Common myeloid progenitor, CD34-positive (primary cell): ENCODE measurements around the gene NOL9.

Source experiments
- CTCF ChIA-PET: fragments of 350-600 bp; sonication (Branson Sonifier 250); formaldehyde crosslinking; loops from one replicate; lab custom pipeline; 2021; ENCODE audit warnings: antibody characterized with exemption; lab: Charles Lee
- POLR2A ChIA-PET: fragments of 350-600 bp; sonication (Branson Sonifier 250); formaldehyde crosslinking; loops from one replicate; lab custom pipeline; 2021; ENCODE audit warnings: antibody characterized with exemption; lab: Charles Lee
- DNase-seq, 3 donors: peaks; one replicate each; pipeline versions ENCODE4 v3.0.0 to v3.0.0-alpha.2; 2013
- H3K27ac ChIP-seq, 2 experiments: 1 replicate in 1 of 2; 2 replicates in 1 of 2; pipeline ENCODE4 v1.7.0; 2013; ENCODE audit warnings: inconsistent platforms in 2 of 2, low read length in 2 of 2, mild to moderate bottlenecking in 2 of 2, low read depth in 1 of 2, moderate library complexity in 1 of 2; ENCODE audit not compliant: severe bottlenecking in 2 of 2, insufficient read depth in 1 of 2, poor library complexity in 1 of 2
- H3K27me3 ChIP-seq, 5 experiments: replicated peaks in 2 of 5; 1 replicate in 3 of 5; 2 replicates in 2 of 5; pipeline versions ENCODE4 v1.6.1 to v1.7.0; 2013; ENCODE audit warnings: low read length in 4 of 5, mild to moderate bottlenecking in 2 of 5, moderate library complexity in 2 of 5, inconsistent platforms in 1 of 5; ENCODE audit not compliant: insufficient read depth in 5 of 5, control insufficient read depth in 4 of 5
- H3K36me3 ChIP-seq, 4 experiments: 1 replicate in 2 of 4; 2 replicates in 2 of 4; pipeline versions ENCODE4 v1.6.1 to v1.7.0; 2013; ENCODE audit warnings: low read length in 3 of 4, control low read depth in 1 of 4, mild to moderate bottlenecking in 1 of 4; ENCODE audit not compliant: control insufficient read depth in 4 of 4, insufficient read depth in 4 of 4
- H3K4me1 ChIP-seq, 4 experiments: 1 replicate in 3 of 4; 2 replicates in 1 of 4; pipeline versions ENCODE4 v1.6.1 to v1.7.1; 2013; ENCODE audit warnings: low read length in 3 of 4, mild to moderate bottlenecking in 3 of 4, control low read depth in 1 of 4, inconsistent platforms in 1 of 4, moderate library complexity in 1 of 4; ENCODE audit not compliant: control insufficient read depth in 4 of 4, insufficient read depth in 4 of 4; ENCODE audit errors: control extremely low read depth in 1 of 4
- H3K4me3 ChIP-seq, 7 experiments: 1 replicate in 4 of 7; 2 replicates in 3 of 7; pipeline versions ENCODE4 v1.5.1 to v1.7.0; 2013; ENCODE audit warnings: mild to moderate bottlenecking in 7 of 7, low read length in 6 of 7, moderate library complexity in 6 of 7, inconsistent platforms in 2 of 7, low read depth in 2 of 7, control low read depth in 1 of 7; ENCODE audit not compliant: insufficient read depth in 4 of 7, control insufficient read depth in 1 of 7; ENCODE audit errors: extremely low read depth in 1 of 7
- H3K9me3 ChIP-seq, 5 experiments: 1 replicate in 4 of 5; 2 replicates in 1 of 5; pipeline versions ENCODE4 v1.6.1 to v1.7.1; 2013; ENCODE audit warnings: low read length in 4 of 5, mild to moderate bottlenecking in 2 of 5, inconsistent platforms in 1 of 5, low read depth in 1 of 5, moderate library complexity in 1 of 5; ENCODE audit not compliant: control insufficient read depth in 4 of 5, insufficient read depth in 2 of 5; ENCODE audit errors: control extremely low read depth in 1 of 5
- WGBS: methylation state at CpG from one replicate; pipeline ENCODE4 v1.1.5; 2013; ENCODE audit not compliant: insufficient coverage; 5-methylcytosine and 5-hydroxymethylcytosine counted together

NOL9 gene

GRCh38 chr1:6491480-6491962 is 62.8 kb downstream of the NOL9 start, which contains the start of gene PLEKHG5:
PLEKHG5 (minus strand) TSS chr1:6491667; CDS start chr1:6477571, 14,096 bp downstream.
- CTCF ChIA-PET = interaction anchor here (0.5 to 4.7 kb wide), 5 partner anchors 12 to 155 kb away, joined by 3 to 20 read pairs (median 5); no protein-coding TSS in a partner anchor
- peak within 1 kb of the TSS; percentile 53 to 82 (median 63) for H3K4me3 ChIP-seq

GRCh38 chr1:6491081-6491449 is 63.2 kb downstream of the NOL9 start:
- H3K4me1 ChIP-seq = peaks cover 0 to 29% (median 23%) of the 10 kb centered on the region in 4 experiments
- peaks cover 0 to 20% (median 8%) of the 10 kb centered on the region in 5 experiments for H3K27me3 ChIP-seq
- H3K4me3 ChIP-seq = peak overlapping the region; percentile 53 to 82 (median 63)
- 77% methylated on average over 3 of the region's 6 CpGs for WGBS
- H3K36me3 ChIP-seq = no peaks in the 10 kb centered on the region
- no peak for DNase-seq
- ChIA-PET CTCF (interaction anchor here (0.6 to 4.7 kb wide), 7 partner anchors 12 to 244 kb away, joined by 3 to 20 read pairs (median 5); no protein-coding TSS in a partner anchor), POLR2A (interaction anchor here (0.6 kb wide), 1 partner anchor 310 kb away, joined by 5 read pairs; no protein-coding TSS in a partner anchor)
- no peaks in the 10 kb centered on the region for H3K9me3 ChIP-seq
- no peak overlapping the region for H3K27ac ChIP-seq

More at GRCh38 chr1:6491480-6491962, 62.8 kb downstream of the NOL9 start, which contains the start of gene PLEKHG5:
- Histone ChIP-seq H3K27ac (no peak within 1 kb of the TSS), H3K4me1 (peaks cover 0 to 30% (median 25%) of the 10 kb centered on the region in 4 experiments), H3K36me3 (no peaks in the 10 kb centered on the region), H3K9me3 (no peaks in the 10 kb centered on the region), H3K27me3 (peaks cover 0 to 20% (median 10%) of the 10 kb centered on the region in 5 experiments)
- WGBS = 100% methylated on average over 3 of the region's 6 CpGs
- POLR2A ChIA-PET = no interaction called here
- DNase-seq = no peak

GRCh38 chr1:6490181-6491080 is 63.9 kb downstream of the NOL9 start:
- H3K27ac ChIP-seq = no peak overlapping the region
- DNase-seq = peak; percentile 46 to 69 (median 62)
- peaks cover 0 to 19% (median 7%) of the 10 kb centered on the region in 5 experiments for H3K27me3 ChIP-seq
- CTCF ChIA-PET = interaction anchor here (0.6 to 4.7 kb wide), 9 partner anchors 11 to 243 kb away, joined by 3 to 20 read pairs (median 4); no protein-coding TSS in a partner anchor
- H3K36me3 ChIP-seq = no peaks in the 10 kb centered on the region
- POLR2A ChIA-PET = interaction anchor here (0.6 kb wide), 1 partner anchor 310 kb away, joined by 5 read pairs; no protein-coding TSS in a partner anchor
- peak overlapping the region; percentile 53 to 82 (median 63) for H3K4me3 ChIP-seq
- WGBS = under 1% methylated on average over 59 of the region's 70 CpGs
- H3K9me3 ChIP-seq = no peaks in the 10 kb centered on the region
- peaks cover 0 to 28% (median 22%) of the 10 kb centered on the region in 4 experiments for H3K4me1 ChIP-seq

- no peaks in the 10 kb centered on the region for H3K36me3 ChIP-seq
- H3K27me3 ChIP-seq = peaks cover 0 to 25% (median 7%) of the 10 kb centered on the region in 5 experiments
- 16% methylated on average over 13 of the region's 21 CpGs for WGBS
- H3K27ac ChIP-seq = no peak overlapping the region
- H3K4me3 ChIP-seq = peak overlapping the region; percentile 53 to 82 (median 63)
- peaks cover 0 to 32% (median 26%) of the 10 kb centered on the region in 4 experiments for H3K4me1 ChIP-seq
- POLR2A ChIA-PET = no interaction called here
- CTCF ChIA-PET = interaction anchor here (1.1 to 4.7 kb wide), 8 partner anchors 11 to 242 kb away, joined by 3 to 20 read pairs (median 4); no protein-coding TSS in a partner anchor
- H3K9me3 ChIP-seq = no peaks in the 10 kb centered on the region
- DNase-seq = peak; percentile 64 to 79 (median 75)
These were observed 64.5 kb downstream of the NOL9 start for GRCh38 chr1:6489799-6490180.

GRCh38 chr1:6489383-6489765 is 64.9 kb downstream of the NOL9 start:
- Histone ChIP-seq H3K36me3 (no peaks in the 10 kb centered on the region), H3K27ac (no peak overlapping the region), H3K9me3 (no peaks in the 10 kb centered on the region), H3K4me1 (peaks cover 0 to 33% (median 27%) of the 10 kb centered on the region in 4 experiments), H3K27me3 (peaks cover 0 to 30% (median 8%) of the 10 kb centered on the region in 5 experiments), H3K4me3 (no peak overlapping the region)
- POLR2A ChIA-PET = no interaction called here
- CTCF ChIA-PET = interaction anchor here (1.1 to 4.7 kb wide), 9 partner anchors 10 to 242 kb away, joined by 3 to 20 read pairs (median 5); no protein-coding TSS in a partner anchor
- WGBS = 97% methylated on average over 5 of the region's 9 CpGs
- DNase-seq = no peak

GRCh38 chr1:6488602-6489382 is 65.5 kb downstream of the NOL9 start:
- Histone ChIP-seq H3K27ac (no peak overlapping the region), H3K9me3 (no peaks in the 10 kb centered on the region), H3K4me3 (no peak overlapping the region), H3K36me3 (no peaks in the 10 kb centered on the region), H3K27me3 (peaks cover 0 to 35% (median 12%) of the 10 kb centered on the region in 5 experiments), H3K4me1 (peaks cover 0 to 33% (median 27%) of the 10 kb centered on the region in 4 experiments)
- 97% methylated on average over 5 of the region's 13 CpGs for WGBS
- CTCF ChIA-PET = interaction anchor here (0.7 to 4.7 kb wide), 12 partner anchors 10 to 241 kb away, joined by 3 to 20 read pairs (median 4); no protein-coding TSS in a partner anchor
- DNase-seq = no peak
- POLR2A ChIA-PET = no interaction called here
